GM18870 (cell line): ENCODE data around the gene CHFR.
A peak's percentile ranks its signal among the peaks of the same experiment; 100 is the strongest.
"Not testable (repeated sequence)": the region's sequence is repeated elsewhere in the genome, so short reads cannot be mapped to it uniquely, and the experiment has no call there.

ENCODE experiments used
- ATAC-seq: cut with Tn5 transposase; IDR thresholded peaks from one replicate; pipeline ENCODE4 v1.9.1; 2021; ENCODE audit warnings: moderate library complexity; ENCODE audit not compliant: unreplicated experiment

Gene CHFR

GRCh38 chr12:132841151-132841550 is 46.3 kb downstream of the CHFR start:
- no peak for ATAC-seq

- ATAC-seq = no peak
Observed at GRCh38 chr12:132840536-132840935, 46.9 kb downstream of the CHFR start.

GRCh38 chr12:132839558-132840235 is 47.7 kb downstream of the CHFR start:
- no peak for ATAC-seq

- no peak for ATAC-seq
Observed at GRCh38 chr12:132838410-132839080, 48.9 kb downstream of the CHFR start.

- ATAC-seq = no peak
Observed at GRCh38 chr12:132837693-132838409, 49.6 kb downstream of the CHFR start.

- ATAC-seq = no peak
Observed at GRCh38 chr12:132836795-132837331, 50.5 kb downstream of the CHFR start.

GRCh38 chr12:132836230-132836629 is 51.2 kb downstream of the CHFR start:
- not testable (repeated sequence) for ATAC-seq

GRCh38 chr12:132835076-132836025 is 52.1 kb downstream of the CHFR start:
- ATAC-seq = no peak

GRCh38 chr12:132834181-132834711 is 53.2 kb downstream of the CHFR start:
- no peak for ATAC-seq

- ATAC-seq = no peak
Observed at GRCh38 chr12:132833341-132833740, 54.1 kb downstream of the CHFR start.

- no peak for ATAC-seq
Observed at GRCh38 chr12:132831771-132832170, 55.6 kb downstream of the CHFR start.

GRCh38 chr12:132828706-132829534 is 58.5 kb downstream of the CHFR start, which contains the start of gene GOLGA3:
Gene GOLGA3 (minus strand): TSS chr12:132828869. CDS start chr12:132822128, 6,741 bp downstream.
- peak; percentile 69 for ATAC-seq

- ATAC-seq = no peak
Observed at GRCh38 chr12:132827763-132828703, 59.4 kb downstream of the CHFR start.

- ATAC-seq = no peak
Observed at GRCh38 chr12:132825861-132826260, 61.5 kb downstream of the CHFR start.

- no peak for ATAC-seq
Observed at GRCh38 chr12:132825089-132825488, 62.3 kb downstream of the CHFR start.

- no peak for ATAC-seq
Observed at GRCh38 chr12:132824053-132824452, 63.4 kb downstream of the CHFR start.

GRCh38 chr12:132818562-132818961 is 68.8 kb downstream of the CHFR start:
- no peak for ATAC-seq

GRCh38 chr12:132814232-132814631 is 73.2 kb downstream of the CHFR start:
- no peak for ATAC-seq
